Stimulated activated CD4-positive, alpha-beta T cell treated with anti-CD3 and anti-CD28 coated beads, Interleukin-1b, Interleukin-23, amount 100 ng/mL, for 1 hour (primary cell): Measurements from ENCODE around the gene KCNN1.
"Not testable (repeated sequence)": the region's sequence is repeated elsewhere in the genome, so short reads cannot be mapped to it uniquely, and the experiment has no call there.

Source experiments
- DNase-seq, 2 donors: peaks; one replicate each; pipeline ENCODE4 v3.0.0-alpha.2; 2020; ENCODE audit warnings: low read depth in 2 of 2

KCNN1 gene

DNA sequence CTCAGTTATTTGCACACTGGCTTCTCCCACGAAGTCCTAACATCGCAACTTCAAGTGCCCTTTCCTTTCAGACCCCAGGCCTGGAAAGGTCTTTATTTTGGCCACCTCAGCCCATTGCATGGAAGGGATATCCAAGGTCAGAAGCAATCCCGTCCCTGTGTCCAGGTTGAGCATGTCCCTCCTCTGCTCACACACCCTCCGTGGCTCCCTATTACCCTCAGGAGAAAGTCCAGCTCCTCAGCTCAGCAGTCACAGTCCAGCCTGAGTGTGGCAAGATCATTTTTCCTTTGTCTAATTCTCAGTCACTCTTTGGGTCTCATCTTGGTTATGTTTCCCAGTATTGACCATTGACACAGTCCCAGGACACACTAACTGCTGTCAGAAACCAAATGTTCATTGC, 60.2 kb downstream of the KCNN1 start:
- no peak for DNase-seq

- no peak for DNase-seq
These were observed 62.9 kb downstream of the KCNN1 start for GRCh38 chr19:18029617-18030338.

- DNase-seq: not testable (repeated sequence)
These were observed 64.5 kb downstream of the KCNN1 start for GRCh38 chr19:18031401-18031800.

DNA sequence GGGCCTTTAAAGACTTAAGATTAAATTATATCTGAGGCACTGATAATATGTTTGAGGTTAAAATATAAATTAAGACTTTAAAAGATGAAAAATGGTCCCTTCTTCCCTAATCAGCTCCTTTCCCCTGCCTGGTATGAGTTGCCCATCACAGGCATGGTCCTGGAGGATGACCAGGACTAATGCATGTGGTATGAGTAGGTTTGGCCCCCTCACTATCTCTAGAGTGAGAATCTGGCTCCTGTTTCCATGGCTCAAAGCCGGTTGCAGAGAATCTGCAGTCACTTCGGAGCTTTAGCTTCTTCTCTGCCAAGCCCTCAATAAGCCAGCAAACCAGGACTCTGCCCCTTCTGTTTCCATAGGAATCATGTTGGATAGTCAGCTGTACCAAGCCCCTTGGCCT, 65.2 kb downstream of the KCNN1 start:
- not testable (repeated sequence) for DNase-seq

DNA sequence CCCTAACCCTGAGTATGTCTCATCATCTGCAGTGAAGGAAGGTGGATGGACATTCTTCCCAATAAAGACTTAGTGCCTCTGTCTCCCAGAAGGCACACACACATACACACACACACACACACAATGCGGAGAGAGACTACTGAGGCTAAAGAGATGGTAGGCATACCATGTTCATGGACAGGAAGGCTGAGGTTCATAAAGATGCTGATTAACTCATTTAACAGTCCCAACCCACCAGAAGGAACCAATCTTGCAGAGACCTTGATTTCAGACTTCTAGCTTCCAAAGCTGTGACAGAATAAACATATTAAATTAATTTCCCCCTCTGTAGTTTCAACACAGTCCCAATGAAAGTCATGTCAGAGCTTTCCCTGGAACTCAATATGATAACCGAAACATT, 74.1 kb downstream of the KCNN1 start:
- DNase-seq: no peak

DNA sequence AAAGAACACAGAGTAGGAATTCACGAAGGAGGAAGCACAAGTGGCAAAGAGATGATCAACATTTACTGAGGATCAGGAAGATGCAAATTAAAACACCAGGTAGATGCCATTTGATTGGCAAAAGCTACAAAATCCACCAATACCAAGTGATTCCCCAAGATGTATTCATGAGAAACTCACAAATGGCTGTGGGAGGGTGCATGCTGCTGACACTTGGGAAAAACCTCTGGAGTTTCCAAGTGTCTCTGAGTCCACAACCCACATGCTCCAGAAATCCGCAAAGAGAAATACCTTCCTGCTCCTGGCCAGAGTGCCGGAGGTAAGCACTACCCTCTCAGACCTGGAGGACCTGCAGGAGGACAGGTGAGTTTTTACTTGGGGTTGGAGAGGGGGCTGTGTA, 76.8 kb downstream of the KCNN1 start:
- no peak for DNase-seq

DNA sequence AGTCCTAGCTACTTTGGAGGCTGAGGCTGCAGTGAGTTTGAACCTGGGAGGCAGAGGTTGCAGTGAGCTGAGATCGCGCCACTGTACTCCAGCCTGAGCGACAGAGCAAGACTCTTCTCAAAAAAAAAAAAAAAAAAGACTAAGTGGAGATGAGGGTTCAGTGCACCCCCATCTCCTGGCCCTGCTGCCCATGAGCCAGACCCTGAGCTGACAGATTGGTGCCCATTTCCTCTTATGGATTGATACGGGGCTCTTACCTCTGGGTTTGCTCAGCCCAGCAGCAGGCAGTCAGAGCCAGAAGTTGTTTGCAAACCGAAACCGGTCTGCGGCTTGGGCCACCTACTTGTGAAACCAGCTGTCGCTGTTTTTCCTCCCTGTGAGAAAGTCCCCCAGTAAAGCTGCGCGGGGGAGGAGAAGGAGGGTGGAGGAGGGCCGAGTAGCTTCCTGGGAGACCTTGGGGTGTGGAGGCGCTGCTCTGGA, 78.0 kb downstream of the KCNN1 start:
- peak; percentile 55 to 58 for DNase-seq

- no peak for DNase-seq
These were observed 78.6 kb downstream of the KCNN1 start for GRCh38 chr19:18045307-18046050.

DNA sequence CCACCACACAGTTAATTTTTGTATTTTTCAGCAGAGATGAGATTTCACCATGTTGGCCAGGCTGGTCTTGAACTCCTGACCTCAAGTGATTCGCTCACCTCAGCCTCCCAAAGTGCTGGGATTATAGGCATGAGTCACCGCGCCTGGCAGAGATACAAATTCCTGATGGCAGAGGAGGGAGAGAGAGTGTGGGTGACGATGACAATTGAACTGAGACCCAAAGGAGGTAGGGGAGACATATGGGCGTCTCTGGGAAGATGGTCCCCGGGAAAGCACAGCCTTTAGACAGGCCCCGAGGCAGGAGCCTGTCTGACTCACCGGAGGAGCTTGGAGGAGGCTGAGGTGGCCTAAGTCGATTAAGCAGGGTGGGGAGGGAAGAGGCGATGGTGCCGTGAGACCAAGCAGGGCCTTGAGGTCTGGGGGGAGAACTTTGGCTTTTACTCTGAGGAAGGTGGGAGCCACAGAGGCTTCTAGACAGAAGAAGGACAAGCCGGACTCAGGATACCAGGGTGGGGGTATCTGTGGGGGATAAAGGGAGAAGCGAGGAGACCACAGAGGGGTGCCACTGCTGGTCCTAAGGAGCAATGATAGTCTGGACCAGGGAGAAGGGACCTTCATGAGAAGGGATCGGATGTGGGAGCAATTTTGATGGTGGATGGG, 79.3 kb downstream of the KCNN1 start:
- no peak for DNase-seq

DNA sequence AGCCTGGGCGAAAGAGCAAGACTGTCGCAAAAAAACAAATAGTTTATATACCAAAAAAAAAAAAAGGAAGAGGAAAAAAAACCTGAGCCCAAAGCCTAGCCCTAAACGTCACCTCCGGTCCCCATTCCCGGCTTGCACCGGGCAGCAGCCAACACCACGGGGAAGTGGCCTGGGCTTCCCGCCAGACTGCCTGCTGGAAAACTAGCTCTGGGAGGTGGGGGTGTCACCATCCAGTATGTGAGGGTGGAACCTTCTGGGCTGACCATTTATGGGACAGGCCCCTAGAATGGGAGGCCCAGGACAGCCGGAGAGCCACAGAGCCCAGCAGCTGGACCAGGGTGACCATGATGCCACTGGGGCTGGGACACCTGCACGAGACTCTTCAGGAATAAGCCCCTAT, 82.5 kb downstream of the KCNN1 start:
- no peak for DNase-seq
